Activated T-cell treated with anti-CD3 and anti-CD28 coated beads, Interleukin-2, amount 50 U/mL, for 72 hours (primary cell): ENCODE data around the gene DNAL4. TPM values are rescaled to one million over a fixed set of nuclear protein-coding genes. Genes with fewer than 3 reads are reported as not detected.

Source experiments
- ATAC-seq, 2 donors: fragments of 150-1000 bp; cut with Tn5 transposase; replicated peaks in 1 of 2; 2 replicates each; pipeline ENCODE4 v1.10.0; 2021; ENCODE audit warnings: moderate library complexity in 2 of 2, mild to moderate bottlenecking in 1 of 2
- DNase-seq, 2 donors: peaks; one replicate each; pipeline ENCODE4 v3.0.0; 2021 to 2022; ENCODE audit warnings: mixed read lengths in 1 of 2
- H3K27ac Mint-ChIP-seq: one replicate; pipeline ENCODE4 v1.8.0; 2022; ENCODE audit warnings: mild to moderate bottlenecking, moderate library complexity, mixed read lengths
- H3K27me3 Mint-ChIP-seq: one replicate; pipeline ENCODE4 v1.8.0; 2022; ENCODE audit warnings: low read depth, mixed read lengths
- H3K36me3 Mint-ChIP-seq, 2 donors: one replicate each; pipeline ENCODE4 v1.8.0; 2022; ENCODE audit warnings: mixed read lengths in 2 of 2, mild to moderate bottlenecking in 1 of 2; ENCODE audit not compliant: insufficient read depth in 2 of 2
- H3K4me1 Mint-ChIP-seq: one replicate; pipeline ENCODE4 v1.8.0; 2022; ENCODE audit warnings: low read depth, mixed read lengths
- H3K4me3 Mint-ChIP-seq, 2 donors: one replicate each; pipeline ENCODE4 v1.8.0; 2022; ENCODE audit warnings: mild to moderate bottlenecking in 2 of 2, mixed read lengths in 2 of 2, moderate library complexity in 2 of 2
- H3K9me3 Mint-ChIP-seq, 2 donors: one replicate each; pipeline ENCODE4 v1.8.0; 2022; ENCODE audit warnings: mixed read lengths in 2 of 2
- total RNA-seq, 2 donors: library from RNA; stranded (reverse); gene quantifications; one replicate each; pipeline ENCODE4 v1.2.3, GENCODE V29; 2022

DNAL4 gene
- total RNA-seq: 10 to 100 TPM; 10.6 to 16.6 TPM

- H3K4me3 Mint-ChIP-seq: peak within 1 kb of the TSS; percentile 92 to 94
These were observed at the start of gene DNAL4 for GRCh38 chr22:38793721-38794466. DNAL4 (minus strand) TSS chr22:38794143; CDS start chr22:38782731, 11,412 bp downstream.

GRCh38 chr22:38843201-38843656, 49.3 kb upstream of the DNAL4 start:
- Mint-ChIP-seq H3K27me3 (peaks cover 39% of the 10 kb centered on the region), H3K4me1 (peaks cover 11% of the 10 kb centered on the region), H3K27ac (no peak overlapping the region)

More at GRCh38 chr22:38793721-38794466, at the start of gene DNAL4:
- peak; percentile 91 to 94 for DNase-seq
- Mint-ChIP-seq H3K9me3 (peaks cover 0 to 5% of the 10 kb centered on the region in 2 donors), H3K27ac (peak within 1 kb of the TSS; percentile 64), H3K4me1 (peaks cover 14% of the 10 kb centered on the region), H3K27me3 (no peaks in the 10 kb centered on the region), H3K36me3 (peaks cover 2% of the 10 kb centered on the region in 2 donors)
- peak; percentile 95 to 98 for ATAC-seq

GRCh38 chr22:38842512-38843200, 48.7 kb upstream of the DNAL4 start:
- DNase-seq (no peak), ATAC-seq (no peak)
- no peaks in the 10 kb centered on the region for H3K36me3 Mint-ChIP-seq
- H3K9me3 Mint-ChIP-seq: no peaks in the 10 kb centered on the region
- peaks cover 11% of the 10 kb centered on the region for H3K4me1 Mint-ChIP-seq
- H3K27ac Mint-ChIP-seq: peak overlapping the region; percentile 58
- H3K27me3 Mint-ChIP-seq: peaks cover 39% of the 10 kb centered on the region
- H3K4me3 Mint-ChIP-seq: peak overlapping the region; percentile 81 to 87

More at GRCh38 chr22:38843201-38843656, 49.3 kb upstream of the DNAL4 start:
- H3K9me3 Mint-ChIP-seq: no peaks in the 10 kb centered on the region
- H3K4me3 Mint-ChIP-seq: peak overlapping the region in 1 of 2 donors; percentile 60
- peak; percentile 81 to 83 for DNase-seq
- peak; percentile 92 to 93 for ATAC-seq
- no peaks in the 10 kb centered on the region for H3K36me3 Mint-ChIP-seq

- ATAC-seq (no peak), DNase-seq (no peak)
- H3K9me3 Mint-ChIP-seq: no peaks in the 10 kb centered on the region
- H3K4me1 Mint-ChIP-seq: peaks cover 15% of the 10 kb centered on the region
- no peak overlapping the region for H3K27ac Mint-ChIP-seq
- H3K27me3 Mint-ChIP-seq: peaks cover 39% of the 10 kb centered on the region
- no peaks in the 10 kb centered on the region for H3K36me3 Mint-ChIP-seq
- H3K4me3 Mint-ChIP-seq: peak overlapping the region in 1 of 2 donors; percentile 87
These were observed 47.7 kb upstream of the DNAL4 start for GRCh38 chr22:38841635-38842034.

- H3K9me3 Mint-ChIP-seq: no peaks in the 10 kb centered on the region
- DNase-seq (no peak), ATAC-seq (no peak)
- H3K27me3 Mint-ChIP-seq: peaks cover 39% of the 10 kb centered on the region
- no peak overlapping the region for H3K4me3 Mint-ChIP-seq
- no peak overlapping the region for H3K27ac Mint-ChIP-seq
- H3K36me3 Mint-ChIP-seq: no peaks in the 10 kb centered on the region
- peaks cover 15% of the 10 kb centered on the region for H3K4me1 Mint-ChIP-seq
These were observed 47.3 kb upstream of the DNAL4 start for GRCh38 chr22:38841211-38841610.

GRCh38 chr22:38840129-38840528, 46.2 kb upstream of the DNAL4 start:
- Mint-ChIP-seq H3K9me3 (no peaks in the 10 kb centered on the region), H3K4me3 (no peak overlapping the region), H3K36me3 (no peaks in the 10 kb centered on the region), H3K27ac (no peak overlapping the region), H3K27me3 (peaks cover 32% of the 10 kb centered on the region), H3K4me1 (peaks cover 15% of the 10 kb centered on the region)
- ATAC-seq (no peak), DNase-seq (no peak)

GRCh38 chr22:38839686-38840085, 45.7 kb upstream of the DNAL4 start:
- no peaks in the 10 kb centered on the region for H3K36me3 Mint-ChIP-seq
- H3K27me3 Mint-ChIP-seq: peaks cover 29% of the 10 kb centered on the region
- ATAC-seq (no peak), DNase-seq (no peak)
- no peak overlapping the region for H3K4me3 Mint-ChIP-seq
- peaks cover 15% of the 10 kb centered on the region for H3K4me1 Mint-ChIP-seq
- H3K9me3 Mint-ChIP-seq: no peaks in the 10 kb centered on the region
- no peak overlapping the region for H3K27ac Mint-ChIP-seq

GRCh38 chr22:38837414-38837928, 43.5 kb upstream of the DNAL4 start:
- Mint-ChIP-seq H3K36me3 (no peaks in the 10 kb centered on the region), H3K4me3 (no peak overlapping the region), H3K9me3 (no peaks in the 10 kb centered on the region), H3K27ac (no peak overlapping the region), H3K27me3 (peaks cover 18% of the 10 kb centered on the region), H3K4me1 (peaks cover 11% of the 10 kb centered on the region)
- DNase-seq (no peak), ATAC-seq (no peak)

- Mint-ChIP-seq H3K4me3 (no peak overlapping the region), H3K4me1 (peaks cover 4% of the 10 kb centered on the region), H3K9me3 (no peaks in the 10 kb centered on the region), H3K27ac (no peak overlapping the region), H3K36me3 (no peaks in the 10 kb centered on the region), H3K27me3 (peaks cover 5% of the 10 kb centered on the region)
- no peak for DNase-seq
- no peak for ATAC-seq
These were observed 42.0 kb upstream of the DNAL4 start for GRCh38 chr22:38835888-38836301.

GRCh38 chr22:38834991-38835390, 41.0 kb upstream of the DNAL4 start:
- H3K4me3 Mint-ChIP-seq: no peak overlapping the region
- H3K4me1 Mint-ChIP-seq: peaks cover 4% of the 10 kb centered on the region
- H3K36me3 Mint-ChIP-seq: no peaks in the 10 kb centered on the region
- H3K27me3 Mint-ChIP-seq: no peaks in the 10 kb centered on the region
- no peak overlapping the region for H3K27ac Mint-ChIP-seq
- no peak for ATAC-seq
- no peaks in the 10 kb centered on the region for H3K9me3 Mint-ChIP-seq
- no peak for DNase-seq

GRCh38 chr22:38834215-38834953, 40.4 kb upstream of the DNAL4 start:
- no peaks in the 10 kb centered on the region for H3K27me3 Mint-ChIP-seq
- DNase-seq (no peak), ATAC-seq (no peak)
- no peaks in the 10 kb centered on the region for H3K36me3 Mint-ChIP-seq
- peaks cover 4% of the 10 kb centered on the region for H3K4me1 Mint-ChIP-seq
- no peak overlapping the region for H3K27ac Mint-ChIP-seq
- H3K4me3 Mint-ChIP-seq: no peak overlapping the region
- H3K9me3 Mint-ChIP-seq: no peaks in the 10 kb centered on the region

- ATAC-seq (no peak), DNase-seq (no peak)
- no peaks in the 10 kb centered on the region for H3K27me3 Mint-ChIP-seq
- H3K4me1 Mint-ChIP-seq: peaks cover 4% of the 10 kb centered on the region
- no peak overlapping the region for H3K27ac Mint-ChIP-seq
- H3K4me3 Mint-ChIP-seq: no peak overlapping the region
- H3K9me3 Mint-ChIP-seq: no peaks in the 10 kb centered on the region
- no peaks in the 10 kb centered on the region for H3K36me3 Mint-ChIP-seq
These were observed 39.1 kb upstream of the DNAL4 start for GRCh38 chr22:38833061-38833460.
